ENCODE measurements around the gene COL8A2. TPM values are rescaled to one million over a fixed set of nuclear protein-coding genes. Genes with fewer than 3 reads are reported as not detected.
A peak's percentile ranks its signal among the peaks of the same experiment; 100 is the strongest.

COL8A2 gene
- total RNA-seq, 1 experiment from 2014 or later: 1.2 TPM

- ATAC-seq (peak; percentile 81), DNase-seq (ENCODE audit: low read depth, low spot score) (no peak)
- no peaks in the 10 kb centered on the region for H3K9me3 ChIP-seq (ENCODE audit: control insufficient read depth, insufficient read depth, low read depth, low read length)
- in situ Hi-C loops (cut with HindIII; ENCODE audit: low pct_unique_long_range_greater_than_20kb, low sequenced_read_pairs) (no loop called here), intact Hi-C loops (cut with micrococcal nuclease; ENCODE audit: unreplicated experiment) (no loop called here)
- BruUV-seq (replicated peaks): no TSS peak
- no peaks in the 10 kb centered on the region for H3K36me3 ChIP-seq (ENCODE audit: control insufficient read depth, insufficient read depth, low read length)
- POLR2A ChIA-PET: interaction anchor here (0.6 kb wide), 1 partner anchor 112 kb away, joined by 9 read pairs; no protein-coding TSS in a partner anchor
- TF ChIP-seq REST (IDR thresholded peaks at IDR 0.05; ENCODE audit: insufficient read depth in 1 of 2, low read depth in 2 of 2, low read length in 1 of 2) (no peak), SIN3A (IDR thresholded peaks at IDR 0.05; ENCODE audit: borderline replicate concordance, insufficient read depth, low read depth, low read length) (no peak)
- H3K27ac ChIP-seq (ENCODE audit: low read length): no peak overlapping the region
- no peak overlapping the region for H3K4me3 ChIP-seq (ENCODE audit: low read depth in 2 of 2, low read length in 2 of 2)
- peaks cover 12% of the 10 kb centered on the region; the same call in 1 of the 2 replicates for H3K4me1 ChIP-seq (ENCODE audit: control insufficient read depth, insufficient read depth, low read length)
- H3K27me3 ChIP-seq (ENCODE audit: control insufficient read depth, insufficient read depth, low read length): no peaks in the 10 kb centered on the region
- CTCF ChIA-PET: interaction anchor here (0.8 kb wide), 2 partner anchors 26 to 79 kb away, joined by 4 to 5 read pairs; no protein-coding TSS in a partner anchor
Observed at GRCh38 chr1:36109041-36109679, 15.9 kb downstream of the COL8A2 start.

- ChIA-PET POLR2A (interaction anchor here (0.6 kb wide), 1 partner anchor 130 kb away, joined by 9 read pairs; no protein-coding TSS in a partner anchor), CTCF (no interaction called here)
- TF ChIP-seq POLR2AphosphoS5 (IDR thresholded peaks at IDR 0.05; ENCODE audit: low read depth, low read length) (no peak), CTCF (IDR thresholded peaks at IDR 0.05) (no peak), SIN3A (IDR thresholded peaks at IDR 0.05; ENCODE audit: borderline replicate concordance, insufficient read depth, low read depth, low read length) (no peak), REST (IDR thresholded peaks at IDR 0.05; ENCODE audit: insufficient read depth in 1 of 2, low read depth in 2 of 2, low read length in 1 of 2) (no peak), TCF7L2 (IDR thresholded peaks at IDR 0.05; ENCODE audit: low read depth, low read length) (no peak)
- in situ Hi-C loops (cut with HindIII; ENCODE audit: low pct_unique_long_range_greater_than_20kb, low sequenced_read_pairs) (no loop called here), intact Hi-C loops (cut with micrococcal nuclease; ENCODE audit: unreplicated experiment) (no loop called here)
- Histone ChIP-seq H3K9me3 (ENCODE audit: control insufficient read depth, insufficient read depth, low read depth, low read length) (no peaks in the 10 kb centered on the region), H3K36me3 (ENCODE audit: control insufficient read depth, insufficient read depth, low read length) (no peaks in the 10 kb centered on the region), H3K4me1 (ENCODE audit: control insufficient read depth, insufficient read depth, low read length) (peaks cover 12% of the 10 kb centered on the region; the same call in 1 of the 2 replicates), H3K27me3 (ENCODE audit: control insufficient read depth, insufficient read depth, low read length) (no peaks in the 10 kb centered on the region), H3K27ac (ENCODE audit: low read length) (no peak overlapping the region), H3K4me3 (ENCODE audit: low read depth in 2 of 2, low read length in 2 of 2) (no peak overlapping the region)
- no TSS peak for BruUV-seq (replicated peaks)
- ATAC-seq (no peak), DNase-seq (ENCODE audit: low read depth, low spot score) (no peak)
Observed at GRCh38 chr1:36108314-36108713, 16.7 kb downstream of the COL8A2 start.

Measured in Panc1 (cell line).